Testis (tissue), 2 donors: ENCODE data around the gene SLC6A17.

Source experiments
- POLR2A ChIP-seq: fragments of 450-650 bp; IDR thresholded peaks from one replicate; pipeline ENCODE4 v1.6.1; 2017; ENCODE audit warnings: antibody characterized with exemption, mild to moderate bottlenecking, moderate library complexity
- TF ChIP-seq, protein P1 (sequence below), 3 experiments: fragments of 450-650 bp in 2 of 3; fragments of 200-600 bp in 1 of 3; sonication (generic) in 1 of 3; IDR thresholded peaks; one replicate each; pipeline ENCODE4 v1.5.1; 2016 to 2019; ENCODE audit warnings: antibody characterized with exemption in 3 of 3, mild to moderate bottlenecking in 2 of 3, moderate library complexity in 1 of 3

DNA sequence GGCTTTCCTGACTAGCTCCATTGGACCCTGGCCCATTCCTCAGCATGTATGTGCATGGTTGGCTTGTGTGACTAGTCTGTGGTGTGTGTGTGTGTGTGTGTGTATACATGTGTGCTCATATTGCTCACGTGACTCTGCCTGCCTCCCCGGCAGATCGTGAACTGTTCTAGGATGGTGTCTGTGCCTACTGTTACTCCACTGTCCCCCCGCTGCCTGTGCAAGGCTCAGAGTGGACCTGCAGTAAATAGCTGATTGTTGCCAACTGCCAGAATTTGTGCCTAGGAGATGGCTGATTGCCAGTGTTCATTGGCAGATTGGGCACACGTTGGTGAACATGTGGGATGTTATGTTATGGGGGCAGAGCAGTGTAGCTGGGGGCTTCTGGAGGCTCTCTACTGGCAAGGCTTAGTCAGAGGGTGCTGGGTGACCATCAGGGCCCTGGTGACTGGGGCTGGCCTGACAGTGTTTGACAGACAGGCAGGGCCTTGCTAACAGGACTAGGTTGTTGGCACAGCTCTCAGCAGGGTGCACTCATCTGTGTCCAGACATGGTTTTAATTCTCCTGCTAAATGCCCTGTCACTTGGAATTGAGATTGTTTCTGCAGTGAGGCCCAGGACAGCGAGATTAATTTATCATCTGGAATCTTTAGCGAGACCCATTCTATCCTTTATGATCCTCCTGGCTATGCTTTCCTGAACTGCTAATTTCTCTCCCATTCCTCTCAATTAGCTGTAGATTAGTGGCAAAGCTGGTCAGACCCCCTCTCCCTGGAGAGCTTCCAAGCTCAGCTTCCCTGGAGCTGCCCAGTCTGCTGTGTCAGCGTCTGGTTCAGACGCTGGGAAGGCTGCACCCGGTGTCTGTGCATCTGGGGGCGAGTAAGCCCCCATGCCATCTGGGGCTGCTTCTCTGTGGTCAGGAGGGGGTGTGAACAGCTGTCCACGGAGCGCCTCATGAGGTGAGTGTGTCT is 20.8 kb downstream of the SLC6A17 start:
- TF ChIP-seq, protein P1, sequence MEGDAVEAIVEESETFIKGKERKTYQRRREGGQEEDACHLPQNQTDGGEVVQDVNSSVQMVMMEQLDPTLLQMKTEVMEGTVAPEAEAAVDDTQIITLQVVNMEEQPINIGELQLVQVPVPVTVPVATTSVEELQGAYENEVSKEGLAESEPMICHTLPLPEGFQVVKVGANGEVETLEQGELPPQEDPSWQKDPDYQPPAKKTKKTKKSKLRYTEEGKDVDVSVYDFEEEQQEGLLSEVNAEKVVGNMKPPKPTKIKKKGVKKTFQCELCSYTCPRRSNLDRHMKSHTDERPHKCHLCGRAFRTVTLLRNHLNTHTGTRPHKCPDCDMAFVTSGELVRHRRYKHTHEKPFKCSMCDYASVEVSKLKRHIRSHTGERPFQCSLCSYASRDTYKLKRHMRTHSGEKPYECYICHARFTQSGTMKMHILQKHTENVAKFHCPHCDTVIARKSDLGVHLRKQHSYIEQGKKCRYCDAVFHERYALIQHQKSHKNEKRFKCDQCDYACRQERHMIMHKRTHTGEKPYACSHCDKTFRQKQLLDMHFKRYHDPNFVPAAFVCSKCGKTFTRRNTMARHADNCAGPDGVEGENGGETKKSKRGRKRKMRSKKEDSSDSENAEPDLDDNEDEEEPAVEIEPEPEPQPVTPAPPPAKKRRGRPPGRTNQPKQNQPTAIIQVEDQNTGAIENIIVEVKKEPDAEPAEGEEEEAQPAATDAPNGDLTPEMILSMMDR (IDR thresholded peaks at IDR 0.05) = no peak
- TF ChIP-seq POLR2A = no peak
